Endometrium (tissue), 2 donors: ENCODE data around the gene TOMM20.
"Not testable (repeated sequence)": the region's sequence is repeated elsewhere in the genome, so short reads cannot be mapped to it uniquely, and the experiment has no call there.

Source experiments
- FAIRE-seq: peaks from 2 replicates; lab custom pipeline; 2012; peaks lifted over from hg19 to GRCh38; lab: Jason Lieb, UNC
- donor health status: control.
- donor health status: control.

TOMM20 gene

DNA sequence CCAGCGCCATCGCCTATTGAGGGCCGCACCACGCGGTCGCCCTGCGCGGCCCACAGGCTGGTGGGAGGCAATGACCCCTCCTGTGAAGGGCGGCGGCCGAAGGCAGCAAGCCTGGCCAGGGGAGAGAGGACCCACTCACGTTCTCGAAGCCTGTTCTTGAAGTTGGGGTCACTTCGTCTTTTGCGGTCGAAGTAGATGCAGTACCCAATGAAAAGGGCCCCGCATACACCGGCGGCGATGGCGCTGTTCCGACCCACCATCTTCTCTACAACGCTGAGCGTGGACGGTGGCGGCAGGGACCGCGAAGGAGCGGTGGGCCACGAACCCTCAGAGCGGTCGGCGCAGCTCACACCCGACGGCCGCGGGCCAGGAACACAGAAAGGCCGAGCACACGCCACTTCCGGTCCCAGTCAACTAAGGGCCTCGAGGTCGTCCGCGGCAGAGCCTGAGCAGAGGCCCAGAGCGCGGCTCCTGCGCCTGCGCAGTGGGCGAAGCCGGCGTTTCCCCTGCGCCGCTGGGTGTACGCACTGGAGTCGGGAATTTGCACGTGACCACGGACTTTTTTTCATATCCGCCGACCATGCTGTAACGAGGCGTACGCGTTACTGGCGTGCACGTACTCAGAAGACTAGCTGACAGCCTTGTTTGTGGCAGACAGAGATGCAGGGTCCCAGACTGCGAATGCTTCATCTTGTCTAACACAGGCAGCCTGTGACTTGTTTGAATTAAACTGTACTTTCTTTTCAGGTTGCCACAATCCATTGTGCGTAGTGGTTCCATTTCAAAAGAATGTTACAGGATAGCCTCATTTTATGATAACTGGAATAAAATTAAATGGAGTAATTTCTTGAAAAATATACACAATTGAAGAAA is at the start of gene TOMM20:
TSS of gene TOMM20 (minus strand) at position 382 of the 873 bp plus-strand sequence. CDS start at position 260, 122 bp downstream.
- no peak for FAIRE-seq

DNA sequence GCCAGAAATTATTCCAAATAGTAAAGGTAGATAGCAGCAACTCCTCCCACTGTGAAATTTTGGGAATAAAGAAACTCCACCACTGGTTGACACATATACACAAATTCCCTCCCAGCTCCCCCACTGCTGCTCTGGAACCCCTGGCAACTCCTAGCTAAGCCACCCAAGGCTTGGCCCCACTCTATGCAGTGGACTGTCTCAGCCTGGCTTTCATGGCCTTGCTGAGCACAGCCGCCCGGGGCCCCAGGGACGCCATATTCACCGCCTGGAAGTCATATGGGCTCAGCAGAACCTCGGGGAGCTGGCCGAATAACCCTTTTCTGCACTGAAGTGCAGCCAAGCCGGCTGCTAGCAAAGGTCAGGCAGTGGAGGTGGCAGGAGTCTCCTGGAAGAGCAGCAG is 47.8 kb upstream of the TOMM20 start:
- FAIRE-seq: no peak

GRCh38 chr1:235169986-235170385 is 41.3 kb upstream of the TOMM20 start:
- FAIRE-seq: no peak

GRCh38 chr1:235168375-235168774 is 39.7 kb upstream of the TOMM20 start:
- FAIRE-seq: no peak

DNA sequence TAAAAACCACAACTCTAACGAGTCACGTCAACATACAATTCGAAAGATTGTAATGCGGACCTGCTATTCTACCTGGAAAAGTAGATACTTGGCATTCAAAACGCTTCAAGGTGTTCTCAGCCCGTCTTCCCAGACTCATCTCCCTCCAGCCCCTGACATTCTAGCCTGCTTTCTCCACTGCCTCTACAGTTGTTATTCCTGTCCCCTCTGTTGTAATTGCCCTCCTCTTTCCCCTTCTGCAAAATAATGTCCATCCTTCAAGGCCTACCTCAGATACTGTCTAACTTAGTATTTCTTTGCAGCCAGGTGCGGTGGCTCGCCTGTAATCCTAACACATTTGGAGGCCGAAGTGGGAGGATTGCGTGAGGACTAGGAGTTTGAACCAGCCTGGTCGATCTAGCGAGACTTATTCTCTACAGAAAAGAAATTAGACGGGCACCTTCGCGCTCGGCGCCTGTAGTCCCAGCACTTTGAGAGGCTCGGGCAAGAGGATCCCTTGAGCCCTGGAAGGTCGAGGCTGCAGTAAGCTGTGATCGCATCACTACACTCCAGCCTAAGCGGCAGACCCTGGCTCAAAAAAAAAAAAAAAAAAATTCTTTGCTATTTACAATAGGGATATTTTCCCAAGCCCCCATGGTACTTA is 33.2 kb upstream of the TOMM20 start:
- FAIRE-seq: no peak

DNA sequence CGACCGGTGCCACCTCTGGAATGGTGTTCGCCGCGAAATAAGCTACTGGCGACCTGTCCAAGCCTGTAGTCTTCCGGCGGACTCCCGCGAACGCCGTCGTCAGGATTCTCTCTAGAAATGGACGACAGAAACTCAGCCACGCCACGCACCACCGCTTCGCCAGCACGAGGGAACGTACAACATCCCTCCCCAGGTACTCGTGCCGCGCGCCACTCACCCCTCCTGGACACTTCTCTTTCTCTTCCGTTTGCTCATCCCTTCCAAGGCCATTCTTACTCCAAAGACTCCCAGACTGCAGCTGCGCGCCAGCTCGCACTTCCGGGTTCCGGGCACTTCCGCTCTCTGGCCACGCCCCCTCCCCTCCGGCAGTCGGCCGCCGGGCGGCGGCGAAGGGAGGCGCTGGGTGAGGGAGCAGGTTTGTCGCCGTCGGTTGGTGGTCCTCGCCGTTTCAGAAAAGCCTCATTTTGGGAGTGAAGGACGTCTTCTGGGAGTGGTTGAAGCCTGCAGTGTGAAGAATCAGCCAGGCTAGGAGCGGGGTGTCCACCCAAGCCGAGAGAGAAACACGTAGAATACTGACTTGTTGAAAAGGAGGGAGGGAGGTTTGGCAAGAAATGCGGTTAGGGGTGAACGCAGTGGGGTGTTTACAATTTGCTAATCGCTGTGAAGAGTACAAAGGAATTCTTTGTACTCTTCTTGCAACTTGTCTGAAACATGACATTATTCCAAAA is 32.5 kb upstream of the TOMM20 start, which contains the start of gene RBM34:
TSS of gene RBM34 (minus strand) at position 294 of the 728 bp plus-strand sequence. CDS start at position 270, 24 bp downstream.
- FAIRE-seq: no peak

- no peak for FAIRE-seq
Measured at GRCh38 chr1:235160383-235160956, 31.8 kb upstream of the TOMM20 start.

- FAIRE-seq: not testable (repeated sequence)
Measured at GRCh38 chr1:235159930-235160329, 31.3 kb upstream of the TOMM20 start.

DNA sequence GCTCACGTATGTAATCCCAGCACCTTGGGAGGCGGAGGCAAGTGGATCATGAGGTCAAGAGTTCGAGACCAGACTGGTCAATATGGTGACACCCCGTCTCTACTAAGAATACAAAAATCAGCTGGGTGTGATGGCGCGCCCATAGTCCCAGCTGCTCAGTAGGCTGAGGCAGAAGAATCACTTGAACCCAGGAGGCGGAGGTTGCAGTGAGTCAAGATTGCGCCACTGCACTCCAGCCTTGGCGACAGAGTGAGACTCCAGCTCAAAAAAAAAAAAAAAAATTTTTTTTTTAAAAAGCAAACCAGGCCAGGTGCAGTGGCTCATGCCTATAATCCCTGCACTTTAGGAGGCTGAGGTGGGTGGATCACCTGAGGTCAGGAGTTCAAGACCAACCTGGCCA is 30.6 kb upstream of the TOMM20 start:
- not testable (repeated sequence) for FAIRE-seq

- FAIRE-seq: no peak
Measured at GRCh38 chr1:235158680-235159079, 30.0 kb upstream of the TOMM20 start.

DNA sequence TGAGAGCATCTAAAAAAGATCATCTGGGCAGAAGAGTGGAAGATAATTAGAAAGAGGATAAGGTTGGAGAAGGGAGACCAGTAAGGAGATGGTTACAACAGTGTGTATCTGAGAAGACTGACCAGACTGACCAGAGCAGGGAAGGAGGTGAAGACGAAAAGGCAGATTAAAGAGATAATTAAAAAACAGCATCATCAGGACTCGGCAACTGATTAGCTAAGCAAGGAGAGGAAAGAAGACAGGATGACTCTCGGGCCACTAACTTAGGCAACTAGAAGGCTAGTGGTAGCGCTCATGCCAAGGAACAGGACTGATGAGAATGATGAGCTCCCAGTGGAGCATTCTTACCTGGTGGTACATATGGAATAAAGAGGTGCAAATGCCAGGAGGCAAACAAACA is 28.5 kb upstream of the TOMM20 start:
- FAIRE-seq: no peak

- no peak for FAIRE-seq
Measured at GRCh38 chr1:235156740-235157139, 28.1 kb upstream of the TOMM20 start.

DNA sequence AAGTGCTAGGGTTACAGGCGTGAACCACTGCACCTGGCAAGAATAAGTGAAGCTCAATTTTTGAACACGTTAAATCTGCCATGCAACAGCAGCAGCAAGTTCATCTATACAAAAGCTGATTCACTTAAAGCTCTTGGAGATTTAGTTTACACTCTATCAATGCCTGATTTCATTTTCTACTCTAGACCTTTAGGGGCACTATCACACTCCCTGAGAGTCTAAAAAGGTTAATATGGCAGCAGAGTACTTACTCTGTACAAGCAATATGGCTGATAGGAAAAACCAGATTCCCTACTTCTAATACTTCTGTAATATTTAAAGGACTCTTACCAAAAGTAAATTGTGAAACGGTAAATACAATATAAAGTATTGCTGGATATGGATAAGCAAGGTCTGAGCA is 27.6 kb upstream of the TOMM20 start:
- FAIRE-seq: no peak

DNA sequence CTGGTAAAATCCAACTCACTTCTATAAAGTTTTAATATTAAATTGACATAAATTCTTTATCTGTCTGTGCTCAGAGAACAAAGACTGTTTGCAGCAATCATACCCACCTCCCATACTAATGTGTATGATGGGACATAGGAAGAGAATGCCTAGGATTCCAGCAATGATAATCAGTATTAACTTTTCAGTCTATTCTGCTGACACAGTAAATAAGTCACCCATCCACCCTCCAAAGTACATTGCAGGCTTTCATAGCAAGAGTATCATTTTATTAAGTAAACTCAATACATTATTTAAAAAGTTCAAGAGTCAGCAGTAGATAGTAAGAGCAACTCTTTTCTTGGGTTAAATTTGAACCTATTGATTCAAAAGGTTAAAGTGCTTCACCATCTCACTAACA is 23.6 kb upstream of the TOMM20 start:
- no peak for FAIRE-seq

GRCh38 chr1:235151033-235151432 is 22.4 kb upstream of the TOMM20 start:
- FAIRE-seq: no peak

- FAIRE-seq: no peak
Measured at GRCh38 chr1:235149824-235150223, 21.2 kb upstream of the TOMM20 start.

- FAIRE-seq: no peak
Measured at GRCh38 chr1:235147269-235147668, 18.6 kb upstream of the TOMM20 start.

DNA sequence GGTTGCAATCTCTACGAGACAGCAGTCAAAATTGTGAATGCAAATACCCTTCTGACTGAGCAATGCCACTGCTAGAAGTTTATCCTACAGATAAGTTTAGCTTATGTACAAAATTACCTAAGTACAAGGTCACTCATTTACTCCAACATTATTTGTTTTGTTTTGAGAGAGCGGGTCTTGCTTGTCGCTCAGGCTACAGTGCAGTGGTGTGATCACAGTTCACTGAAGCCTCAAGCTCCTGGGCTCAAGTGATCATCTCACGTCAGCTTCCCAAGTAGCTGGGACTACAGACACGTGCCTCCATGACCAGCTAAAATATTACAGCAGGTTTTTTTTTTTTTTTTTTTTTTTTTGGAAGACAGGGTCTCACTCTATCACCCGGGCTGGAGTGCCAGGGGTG is 17.0 kb upstream of the TOMM20 start:
- no peak for FAIRE-seq

DNA sequence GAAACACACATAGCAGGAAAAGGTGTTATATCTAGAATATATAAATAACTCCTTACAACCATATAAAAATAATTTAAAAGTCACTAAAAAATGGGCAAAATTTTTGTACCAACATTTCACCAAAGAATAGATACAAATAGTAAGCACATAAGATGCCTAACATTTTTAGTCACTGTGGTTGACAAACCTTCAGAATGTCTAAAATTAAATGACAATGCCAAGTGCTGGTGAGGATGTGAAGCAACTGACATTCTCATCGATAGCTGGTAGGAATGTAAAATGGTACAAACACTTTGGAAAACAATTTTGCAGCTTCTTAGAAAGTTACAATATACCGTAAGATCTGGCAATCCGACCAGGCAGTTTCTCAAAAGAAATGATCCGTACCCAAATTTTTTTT is 14.4 kb upstream of the TOMM20 start:
- no peak for FAIRE-seq

GRCh38 chr1:235139315-235139714 is 10.7 kb upstream of the TOMM20 start:
- FAIRE-seq: no peak

DNA sequence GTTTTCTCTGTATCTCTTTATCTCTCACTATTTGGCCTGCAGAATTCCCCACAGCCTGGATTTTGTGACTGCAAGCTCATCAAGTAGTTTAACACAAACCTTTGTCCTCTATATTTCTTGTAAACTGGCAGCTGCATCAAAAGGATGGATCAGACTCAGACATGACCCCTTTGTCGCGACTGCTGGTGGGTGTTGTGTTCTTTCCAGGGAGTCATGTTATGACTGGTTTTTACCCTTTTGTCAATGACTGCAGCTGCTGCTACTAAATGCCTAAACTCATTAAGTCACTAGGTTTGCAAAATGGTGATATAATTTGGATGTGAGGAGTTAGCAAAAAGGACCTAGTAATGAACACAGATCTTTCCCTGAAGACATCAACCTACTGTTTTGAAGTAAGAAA is 10.2 kb upstream of the TOMM20 start:
- FAIRE-seq: no peak

GRCh38 chr1:235136111-235136510 is 7.5 kb upstream of the TOMM20 start:
- FAIRE-seq: no peak
